NOMO-1 treated with DMSO at 0.1 percent for 48 hours (cell line): ENCODE measurements around the gene MAP2K4.
A peak's percentile ranks its signal among the peaks of the same experiment; 100 is the strongest.
"Not testable (repeated sequence)": the region's sequence is repeated elsewhere in the genome, so short reads cannot be mapped to it uniquely, and the experiment has no call there.

Experiments used
- DNase-seq: peaks from one replicate; lab custom pipeline; 2025; ENCODE audit not compliant: unreplicated experiment; lab: John Stamatoyannopoulos, UW

MAP2K4 gene

GRCh38 chr17:12137859-12138258 is 117.2 kb downstream of the MAP2K4 start:
- DNase-seq: no peak

DNA sequence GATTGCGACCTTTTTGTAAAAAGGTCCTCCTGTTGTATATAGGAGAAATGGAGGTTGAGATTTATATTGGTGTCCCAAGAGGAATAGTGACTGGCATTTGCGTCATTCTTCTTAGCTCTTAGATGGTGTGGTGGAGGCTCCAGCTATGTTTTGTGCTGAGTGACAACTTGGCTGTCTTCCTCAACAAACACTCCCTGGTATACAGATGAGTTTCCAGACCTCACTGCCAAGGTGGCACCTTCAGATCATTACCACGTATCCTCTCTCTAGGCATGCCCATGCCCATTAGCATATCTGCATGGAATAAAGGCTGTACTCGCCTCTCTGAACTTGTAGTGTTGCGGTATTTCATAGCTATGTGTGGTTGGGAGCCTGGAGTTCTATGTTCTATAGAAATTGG is 120.0 kb downstream of the MAP2K4 start:
- no peak for DNase-seq

- not testable (repeated sequence) for DNase-seq
These were observed 141.5 kb downstream of the MAP2K4 start for GRCh38 chr17:12162187-12162586.

- no peak for DNase-seq
These were observed 143.4 kb downstream of the MAP2K4 start for GRCh38 chr17:12164085-12164484.

DNA sequence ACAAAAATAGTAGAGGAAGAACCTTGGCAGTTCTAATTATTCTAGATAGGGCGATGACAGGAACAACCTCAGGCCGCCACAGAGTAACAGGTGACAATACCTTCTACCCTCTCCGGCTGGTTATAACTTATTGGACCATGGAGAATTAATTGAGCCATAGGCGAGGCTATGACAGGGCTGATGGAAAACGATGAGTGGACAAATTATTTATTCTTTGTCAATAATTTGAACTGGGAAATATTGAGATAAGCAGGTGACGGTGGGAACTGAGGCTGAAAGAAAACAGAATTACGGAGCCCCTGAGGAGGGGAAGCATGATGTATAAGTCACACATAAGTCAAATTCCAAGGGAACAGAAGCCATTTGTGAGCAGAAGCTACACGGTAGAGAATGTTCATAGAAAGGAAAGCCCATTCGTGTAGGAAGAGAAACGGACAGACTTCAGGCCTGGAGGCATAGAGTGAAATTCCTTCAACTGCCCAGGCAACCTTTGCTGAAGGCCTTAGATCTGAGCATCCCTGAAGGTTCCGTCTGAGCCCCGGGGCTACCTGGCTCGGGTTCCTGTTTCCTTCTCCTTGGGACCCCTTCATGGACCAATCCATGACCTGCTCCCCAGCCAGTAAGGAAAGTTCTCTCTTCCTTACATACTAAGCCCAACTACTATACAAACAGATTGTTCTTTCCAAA is 158.1 kb downstream of the MAP2K4 start:
- DNase-seq: no peak

DNA sequence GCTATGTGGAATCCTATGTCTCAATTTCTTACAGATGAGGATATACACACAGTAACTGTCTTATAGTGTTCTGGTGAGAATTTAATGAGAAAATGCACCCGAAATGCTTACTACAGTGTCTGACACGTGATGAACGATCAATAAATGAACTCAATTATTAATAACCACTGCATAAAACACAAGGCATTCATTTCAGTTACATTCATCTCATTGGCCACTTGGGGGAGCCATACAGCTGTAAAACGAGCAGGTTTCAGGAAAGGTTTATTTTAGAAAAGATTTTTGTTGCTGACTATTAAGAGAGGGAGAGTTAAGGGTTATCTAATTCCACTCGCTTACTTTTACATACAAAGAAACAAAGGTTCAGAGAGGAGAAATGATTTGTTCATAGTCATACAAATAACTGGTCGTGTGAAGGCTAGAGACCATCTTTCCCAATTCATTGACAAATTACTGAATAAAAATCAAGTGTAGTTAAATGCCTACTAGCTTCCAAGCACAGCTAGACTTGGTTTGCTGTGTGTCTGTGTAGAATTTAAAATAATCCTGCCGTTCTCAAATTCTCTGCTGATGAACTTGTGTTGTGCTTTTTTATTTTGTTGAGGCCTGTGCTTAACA is 160.1 kb downstream of the MAP2K4 start:
- peak; percentile 34 for DNase-seq

GRCh38 chr17:12187658-12188057 is 167.0 kb downstream of the MAP2K4 start:
- DNase-seq: no peak

DNA sequence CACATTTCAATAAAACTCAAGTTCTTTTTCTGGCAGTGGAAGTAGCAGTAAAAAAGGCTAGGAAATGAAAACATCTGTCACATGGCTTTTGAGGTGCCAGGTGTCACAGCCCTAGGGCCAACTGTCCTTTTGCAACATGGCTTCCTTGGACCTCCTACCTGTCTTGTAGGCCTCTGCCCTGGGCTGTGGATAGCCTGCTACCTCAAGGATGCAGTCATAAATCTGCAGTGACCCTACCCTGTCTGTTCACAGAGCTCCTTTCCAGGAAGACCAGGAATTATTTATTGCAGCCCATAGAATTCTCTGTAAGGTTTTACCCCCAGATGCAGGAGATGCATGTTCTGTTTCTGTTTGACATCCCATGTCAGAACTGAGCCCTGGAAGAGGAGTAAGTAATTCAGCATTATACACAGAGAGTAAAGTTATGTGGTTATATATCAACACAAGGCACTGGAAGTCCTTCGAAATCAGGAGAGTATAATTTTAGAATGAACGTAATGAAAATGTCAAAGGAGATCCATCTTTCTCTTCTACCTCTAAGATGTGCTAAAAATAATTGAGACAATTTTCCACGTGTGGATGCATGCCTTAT is 172.6 kb downstream of the MAP2K4 start:
- no peak for DNase-seq
